ENCODE data around the gene TEX26.

The TEX26 gene

DNA sequence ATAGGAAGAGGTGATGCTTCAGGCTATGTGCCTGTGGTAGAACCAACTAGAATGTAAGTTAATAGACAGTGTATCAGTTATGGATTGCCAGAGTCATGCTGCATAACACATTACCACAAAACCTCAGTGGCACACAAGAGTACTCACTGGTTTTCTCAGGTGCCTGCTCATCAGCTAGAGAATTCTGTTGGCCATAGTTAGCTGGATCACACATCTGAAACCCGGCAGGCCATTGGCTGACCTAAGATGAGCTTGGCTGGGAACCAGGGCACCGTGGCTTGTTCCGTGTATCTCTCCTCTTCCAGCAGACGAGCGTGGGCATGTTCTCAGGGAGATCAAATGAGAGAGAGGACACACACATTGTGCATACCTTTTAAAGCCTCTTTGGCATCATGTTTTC lies 76.7 kb downstream of the TEX26 start:
- TF ChIP-seq, protein P1, sequence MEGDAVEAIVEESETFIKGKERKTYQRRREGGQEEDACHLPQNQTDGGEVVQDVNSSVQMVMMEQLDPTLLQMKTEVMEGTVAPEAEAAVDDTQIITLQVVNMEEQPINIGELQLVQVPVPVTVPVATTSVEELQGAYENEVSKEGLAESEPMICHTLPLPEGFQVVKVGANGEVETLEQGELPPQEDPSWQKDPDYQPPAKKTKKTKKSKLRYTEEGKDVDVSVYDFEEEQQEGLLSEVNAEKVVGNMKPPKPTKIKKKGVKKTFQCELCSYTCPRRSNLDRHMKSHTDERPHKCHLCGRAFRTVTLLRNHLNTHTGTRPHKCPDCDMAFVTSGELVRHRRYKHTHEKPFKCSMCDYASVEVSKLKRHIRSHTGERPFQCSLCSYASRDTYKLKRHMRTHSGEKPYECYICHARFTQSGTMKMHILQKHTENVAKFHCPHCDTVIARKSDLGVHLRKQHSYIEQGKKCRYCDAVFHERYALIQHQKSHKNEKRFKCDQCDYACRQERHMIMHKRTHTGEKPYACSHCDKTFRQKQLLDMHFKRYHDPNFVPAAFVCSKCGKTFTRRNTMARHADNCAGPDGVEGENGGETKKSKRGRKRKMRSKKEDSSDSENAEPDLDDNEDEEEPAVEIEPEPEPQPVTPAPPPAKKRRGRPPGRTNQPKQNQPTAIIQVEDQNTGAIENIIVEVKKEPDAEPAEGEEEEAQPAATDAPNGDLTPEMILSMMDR (IDR thresholded peaks at IDR 0.05; ENCODE audit: low read length, missing control alignments), result no peak
- no peak for DNase-seq (ENCODE audit: low read depth)
- H3K4me3 ChIP-seq (replicated peaks; ENCODE audit: low read depth, low read length), result no peak overlapping the region

DNA sequence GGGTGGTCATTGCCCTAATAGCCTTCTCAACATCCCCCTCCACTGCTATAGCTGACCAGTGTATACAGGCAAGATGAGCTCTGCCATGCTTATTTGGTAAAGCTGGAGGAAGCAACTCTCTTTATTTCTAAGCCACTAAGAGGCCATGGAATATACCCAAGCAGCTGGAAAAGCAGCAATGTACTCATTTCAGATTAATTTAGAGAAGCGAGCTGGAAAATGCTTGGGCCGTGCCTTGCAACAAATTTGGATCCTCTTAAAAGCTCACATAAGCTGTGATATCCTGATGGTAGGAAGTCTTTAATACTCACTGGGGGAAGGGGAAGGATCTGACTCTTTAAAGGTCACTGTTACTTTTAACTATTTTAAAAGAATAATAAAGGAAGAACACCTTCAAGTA lies 77.8 kb downstream of the TEX26 start:
- TF ChIP-seq, protein P1 (IDR thresholded peaks at IDR 0.05; ENCODE audit: low read length, missing control alignments), result no peak
- H3K4me3 ChIP-seq (replicated peaks; ENCODE audit: low read depth, low read length), result no peak overlapping the region
- DNase-seq (ENCODE audit: low read depth), result no peak

DNA sequence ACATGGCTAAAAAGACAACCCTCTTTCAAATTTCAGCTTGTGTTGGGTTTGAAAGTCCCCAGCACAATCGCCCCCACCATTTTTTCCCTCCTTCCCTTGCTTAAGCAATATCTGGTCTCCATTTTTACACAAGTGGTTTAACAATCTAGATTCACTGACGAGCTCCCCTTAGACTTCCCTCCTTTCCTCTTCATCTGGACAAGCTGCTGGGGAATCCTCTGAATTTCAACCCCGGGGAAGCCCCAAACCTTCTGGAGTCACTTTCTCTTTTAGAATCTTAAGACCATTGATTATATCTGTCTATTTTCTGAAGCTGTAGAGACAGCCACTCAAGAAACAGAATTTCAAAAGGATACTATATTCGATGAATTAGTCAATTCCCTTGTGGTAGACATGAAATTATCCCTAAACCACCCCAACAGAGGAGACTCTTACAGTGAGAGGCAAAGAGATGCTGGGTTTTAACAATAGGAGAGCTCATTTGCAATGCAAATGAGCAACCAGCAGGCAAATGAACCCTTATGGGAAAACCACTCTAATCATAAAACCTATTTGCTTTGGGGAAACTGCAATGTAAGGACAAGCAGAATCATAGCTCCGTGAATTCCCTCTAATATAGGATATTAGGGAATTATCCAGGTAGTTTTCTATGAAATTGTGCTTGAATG lies 78.9 kb downstream of the TEX26 start:
- TF ChIP-seq, protein P1 (IDR thresholded peaks at IDR 0.05; ENCODE audit: low read length, missing control alignments), result no peak
- no peak overlapping the region for H3K4me3 ChIP-seq (replicated peaks; ENCODE audit: low read depth, low read length)
- DNase-seq (ENCODE audit: low read depth), result no peak

DNA sequence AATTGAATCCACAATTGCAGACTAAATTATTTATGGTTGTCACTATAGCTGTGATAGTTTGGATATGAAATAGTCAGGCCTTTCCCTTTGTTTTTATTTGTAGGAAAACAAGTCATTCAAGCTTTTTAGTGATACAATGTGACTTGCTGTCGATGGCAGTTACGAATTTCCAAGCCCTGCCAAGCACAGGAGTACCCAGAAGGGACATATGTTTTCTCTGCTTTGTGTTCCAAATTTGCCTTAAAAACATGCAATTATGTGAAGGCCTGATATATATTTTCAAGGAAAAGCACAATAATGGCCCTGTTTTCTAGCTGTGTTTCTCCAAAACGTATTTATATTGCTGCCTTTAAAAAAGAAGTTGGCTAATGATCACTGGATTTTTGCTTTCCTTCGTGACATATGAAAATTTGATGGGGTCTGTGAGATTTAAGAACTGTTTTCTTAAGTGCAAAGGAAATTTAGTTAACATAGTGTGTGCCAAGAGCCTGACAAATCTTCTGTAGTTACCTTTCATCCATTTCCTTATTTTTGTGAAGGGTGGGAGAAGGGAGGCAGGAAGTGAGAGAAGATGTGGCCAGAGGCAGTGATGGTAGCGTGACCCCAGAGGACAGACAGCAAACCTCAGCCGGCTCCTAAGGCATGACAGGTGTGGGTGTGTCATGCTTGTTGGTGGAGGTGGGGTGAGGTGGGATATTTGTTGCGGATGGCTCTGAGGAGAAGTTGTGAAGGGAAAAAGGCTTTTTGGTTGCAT lies 79.6 kb downstream of the TEX26 start:
- no peak overlapping the region for H3K4me3 ChIP-seq (replicated peaks; ENCODE audit: low read depth, low read length)
- TF ChIP-seq, protein P1 (IDR thresholded peaks at IDR 0.05; ENCODE audit: low read length, missing control alignments), result no peak
- no peak for DNase-seq (ENCODE audit: low read depth)

DNA sequence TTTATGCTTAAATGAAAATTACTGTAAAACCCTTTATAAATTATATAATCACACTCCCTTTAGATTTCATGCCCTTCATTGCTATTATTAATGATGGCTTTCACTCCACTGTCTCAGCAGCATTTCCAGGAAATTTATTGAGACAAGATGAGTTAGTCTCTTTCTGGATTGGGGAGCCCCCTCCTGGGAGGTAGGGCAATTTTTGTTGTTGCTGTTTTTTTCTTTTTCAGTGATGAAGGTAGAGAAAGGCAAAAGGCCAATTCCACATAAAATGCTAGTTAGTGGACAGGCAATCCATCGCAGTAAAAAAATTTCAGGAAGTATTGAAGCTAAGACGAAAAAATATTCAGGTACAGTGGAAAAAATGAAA lies 80.2 kb downstream of the TEX26 start:
- DNase-seq (ENCODE audit: low read depth), result peak; percentile 58
- H3K4me3 ChIP-seq (replicated peaks; ENCODE audit: low read depth, low read length), result no peak overlapping the region
- TF ChIP-seq, protein P1 (IDR thresholded peaks at IDR 0.05; ENCODE audit: low read length, missing control alignments), result peak; percentile 56

DNA sequence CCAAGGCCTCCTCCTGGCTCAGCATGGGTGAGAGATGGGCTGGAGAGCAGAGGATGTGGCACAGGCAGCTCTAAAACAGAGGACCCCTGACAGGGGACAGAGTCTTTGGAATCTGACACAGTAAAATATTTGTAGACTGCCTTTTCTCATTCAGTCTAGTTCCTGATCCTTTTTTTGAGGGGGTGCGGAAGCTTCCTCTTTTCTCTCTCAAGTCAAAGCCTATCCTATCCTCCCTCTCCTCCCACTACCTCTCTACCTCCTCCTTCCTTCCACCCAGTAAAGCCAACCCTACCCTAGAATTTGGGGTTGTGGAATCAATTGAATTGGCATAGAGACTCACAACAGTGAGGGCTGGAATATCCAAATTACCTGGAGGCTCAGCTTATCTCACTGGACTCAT lies 82.0 kb downstream of the TEX26 start:
- DNase-seq (ENCODE audit: low read depth), result no peak
- TF ChIP-seq, protein P1 (IDR thresholded peaks at IDR 0.05; ENCODE audit: low read length, missing control alignments), result no peak
- H3K4me3 ChIP-seq (replicated peaks; ENCODE audit: low read depth, low read length), result no peak overlapping the region
